GM21526 (cell line): ENCODE data around the gene EFCAB8.
"Not testable (repeated sequence)": the region's sequence is repeated elsewhere in the genome, so short reads cannot be mapped to it uniquely, and the experiment has no call there.

Source experiments
- ATAC-seq: cut with Tn5 transposase; IDR thresholded peaks from one replicate; pipeline ENCODE4 v1.9.1; 2021; ENCODE audit warnings: moderate library complexity; ENCODE audit not compliant: unreplicated experiment, low FRiP score

The EFCAB8 gene

DNA sequence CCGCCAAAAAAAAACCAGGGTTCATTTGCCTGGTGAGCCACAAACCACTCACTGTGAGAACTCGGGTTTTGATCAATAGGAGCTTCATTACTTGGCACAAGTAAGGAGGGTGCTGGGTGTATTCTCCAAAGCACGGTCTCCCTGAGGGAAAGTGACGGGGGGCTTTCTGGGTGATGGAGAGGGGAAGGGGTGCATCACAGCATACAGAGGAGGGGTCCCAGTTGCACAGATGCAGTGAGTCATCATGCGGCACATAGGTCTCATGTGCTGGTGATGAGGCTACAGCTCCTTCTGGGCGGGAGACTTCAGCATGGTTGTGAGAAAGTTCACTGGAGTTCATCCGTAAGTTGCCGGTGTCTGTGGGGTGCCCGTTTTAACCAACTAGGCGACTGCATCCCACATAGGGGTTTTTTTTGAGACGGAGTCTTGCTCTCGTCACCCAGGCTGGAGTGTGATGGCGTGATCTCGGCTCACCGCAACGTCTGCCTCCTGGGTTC, 109.3 kb downstream of the EFCAB8 start:
- no peak for ATAC-seq

DNA sequence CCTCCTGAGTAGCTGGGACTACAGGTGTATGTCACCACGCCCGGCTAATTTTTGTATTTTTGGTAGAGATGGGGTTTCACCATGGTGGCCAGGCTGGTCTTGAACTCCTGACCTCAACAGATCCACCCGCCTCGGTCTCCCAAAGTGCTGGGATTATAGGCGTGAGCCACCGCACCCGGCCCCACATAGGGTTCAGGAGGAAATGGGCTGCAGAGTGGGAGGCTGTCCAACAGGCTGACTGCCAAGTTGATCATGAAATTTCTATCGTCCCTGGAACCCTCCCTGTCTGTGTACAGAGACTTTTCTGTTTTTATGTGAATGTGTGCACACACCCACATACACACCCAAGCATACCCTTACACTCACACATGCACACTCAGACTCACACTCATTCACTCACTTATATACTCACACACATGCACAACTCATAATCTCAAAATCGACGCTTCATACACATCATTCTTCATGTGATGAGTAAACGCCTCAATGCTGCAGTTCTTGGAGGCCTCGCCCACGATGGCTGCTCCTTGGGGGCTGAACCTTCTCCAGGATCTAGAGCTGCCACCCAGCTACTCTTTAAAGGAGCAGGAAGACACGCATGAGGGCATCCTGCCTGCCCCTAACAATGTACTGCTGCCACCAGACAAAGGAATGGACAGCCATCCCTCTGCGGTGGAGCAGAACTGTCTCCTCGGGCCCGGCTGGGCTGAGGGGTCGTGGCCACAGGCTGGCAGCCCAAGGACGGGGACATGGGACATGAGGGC, 109.9 kb downstream of the EFCAB8 start:
- no peak for ATAC-seq

DNA sequence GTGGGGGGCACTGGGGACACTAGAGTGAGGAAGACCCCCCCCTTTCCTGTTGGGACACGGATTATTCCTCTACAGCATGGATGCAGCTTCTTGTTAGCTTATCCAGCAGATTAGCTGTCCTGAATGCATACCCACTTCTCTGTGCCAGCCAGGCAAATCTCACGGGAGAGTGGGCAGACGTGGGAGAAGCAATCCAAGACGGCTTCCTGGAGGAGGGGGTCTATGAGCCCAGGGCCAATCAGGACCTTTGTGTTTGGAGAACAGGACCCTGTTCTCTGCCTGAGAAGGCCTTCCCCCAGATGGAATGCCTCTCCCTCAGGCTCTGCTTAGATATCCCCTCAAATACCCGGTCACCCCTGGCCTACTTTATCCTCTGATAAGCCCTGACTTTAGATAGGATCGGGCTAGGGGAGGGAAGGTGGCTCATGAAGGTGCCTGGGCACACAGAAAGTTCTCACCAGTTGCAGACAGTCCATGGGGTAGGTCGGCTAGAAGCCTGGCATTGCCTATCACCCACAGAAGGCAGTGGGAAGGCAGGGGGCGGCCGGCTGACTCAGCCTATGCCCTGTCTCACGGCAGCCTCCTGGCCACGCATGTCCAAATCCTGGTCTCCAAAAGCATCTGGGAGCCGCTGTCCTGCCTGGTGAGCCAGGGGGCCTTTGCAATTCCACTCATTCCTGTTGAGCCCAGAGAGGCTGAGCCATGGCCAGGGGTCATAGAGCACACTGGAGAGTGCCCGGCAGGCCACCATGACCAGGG, 110.8 kb downstream of the EFCAB8 start:
- no peak for ATAC-seq

DNA sequence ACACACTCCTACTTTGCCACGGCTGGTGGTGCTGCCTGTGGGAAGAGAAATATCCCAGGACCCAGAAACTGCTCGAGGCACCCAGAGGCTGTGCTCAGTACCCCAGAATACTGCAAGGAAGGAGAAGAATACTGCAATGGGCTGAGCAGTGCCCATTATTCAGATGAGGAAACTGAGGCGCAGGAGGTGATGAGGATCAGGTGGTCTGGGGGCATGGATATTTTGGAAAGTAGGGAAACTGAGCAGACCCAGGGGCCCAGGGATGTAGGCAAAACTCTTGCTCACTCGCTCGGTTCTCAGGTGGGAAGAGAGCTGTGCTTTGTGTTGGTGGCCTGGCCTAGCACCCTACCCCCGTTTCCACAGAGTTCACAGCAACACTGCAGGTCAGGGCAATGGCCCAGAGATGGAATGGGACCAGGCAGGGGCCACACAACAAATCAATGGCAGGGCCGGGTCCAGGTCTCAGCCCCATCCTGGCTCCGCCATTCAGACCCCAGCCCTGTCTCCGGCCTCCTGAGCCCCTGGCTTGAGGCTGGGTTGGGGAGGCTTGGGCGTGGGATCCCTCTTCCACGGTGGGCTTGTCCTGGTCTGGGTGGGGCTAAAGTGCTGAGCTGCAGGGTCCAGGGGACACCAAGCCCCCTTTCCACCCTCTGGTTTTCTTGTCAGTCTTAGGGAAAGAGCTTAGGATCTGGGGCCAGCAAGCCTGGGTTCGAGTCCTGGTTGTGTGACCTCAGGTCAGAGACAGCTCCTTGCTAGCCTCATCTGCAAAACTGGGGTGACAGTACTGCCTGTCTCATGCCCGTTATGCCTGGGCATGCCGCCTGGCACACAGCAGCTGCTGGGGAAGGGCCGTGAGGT, 111.6 kb downstream of the EFCAB8 start:
- ATAC-seq: no peak

DNA sequence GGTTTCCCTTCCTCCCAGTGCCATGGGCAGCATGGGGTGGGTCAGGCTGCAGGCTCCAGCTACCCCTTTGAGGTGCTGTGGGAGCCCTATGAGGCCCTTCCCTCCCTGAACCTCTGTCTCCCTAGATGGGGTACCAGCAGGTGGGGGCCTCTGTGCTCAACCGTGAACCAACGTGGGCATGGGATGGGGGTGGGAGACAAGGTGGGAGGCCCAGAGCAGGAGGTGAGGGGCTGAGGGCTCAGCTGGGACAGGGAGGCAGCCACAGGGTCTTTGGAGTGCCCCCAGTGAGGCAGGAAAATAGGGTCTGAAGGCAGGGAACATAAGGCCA, 112.2 kb downstream of the EFCAB8 start:
- ATAC-seq: no peak

GRCh38 chr20:32971703-32972161, 113.0 kb downstream of the EFCAB8 start:
- no peak for ATAC-seq

DNA sequence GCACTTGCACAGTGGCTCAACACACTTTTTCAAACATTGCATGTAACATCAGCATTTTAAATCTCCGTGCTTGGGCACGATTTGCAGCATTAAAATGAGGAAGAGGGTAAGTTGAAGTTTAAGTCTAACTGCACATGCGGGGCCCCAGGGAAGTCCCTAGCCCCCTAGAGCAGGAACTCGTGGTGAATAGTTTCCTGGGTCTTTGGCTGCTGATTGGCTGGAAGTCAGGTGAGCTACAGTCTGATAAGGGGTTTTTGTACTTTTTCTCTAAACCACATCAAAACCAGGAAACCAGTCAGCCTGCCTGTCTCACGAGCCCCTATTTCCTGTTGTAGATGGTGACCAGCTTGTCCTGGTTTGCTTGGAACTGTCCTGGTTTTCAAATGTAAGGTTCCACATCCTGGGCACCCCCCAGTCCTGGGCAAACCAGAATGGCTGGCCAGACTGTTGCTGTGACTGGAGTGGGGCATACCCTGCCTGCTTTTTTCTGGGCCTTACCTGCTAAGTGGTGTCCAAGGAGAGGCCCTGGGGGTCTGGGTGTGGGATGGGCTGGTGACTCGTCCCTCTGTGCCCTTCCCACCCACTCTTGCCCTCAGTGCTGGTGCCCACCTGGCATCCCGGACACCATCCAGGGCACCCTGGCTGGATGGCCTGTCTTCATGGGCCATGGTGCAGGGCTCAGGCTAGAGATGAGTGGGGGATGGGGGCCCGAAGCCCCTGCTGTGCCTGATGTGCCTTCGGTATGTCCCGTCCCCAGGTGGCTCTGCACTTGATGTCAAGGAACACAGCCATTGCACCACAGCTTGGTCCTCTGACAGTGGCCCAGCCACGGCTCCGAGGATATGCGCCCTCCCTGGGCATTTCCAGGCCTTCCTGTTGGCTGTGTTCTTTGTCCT, 113.7 kb downstream of the EFCAB8 start:
- ATAC-seq: peak; percentile 66

- ATAC-seq: no peak
Measured at GRCh38 chr20:32973077-32973717, 114.5 kb downstream of the EFCAB8 start.

DNA sequence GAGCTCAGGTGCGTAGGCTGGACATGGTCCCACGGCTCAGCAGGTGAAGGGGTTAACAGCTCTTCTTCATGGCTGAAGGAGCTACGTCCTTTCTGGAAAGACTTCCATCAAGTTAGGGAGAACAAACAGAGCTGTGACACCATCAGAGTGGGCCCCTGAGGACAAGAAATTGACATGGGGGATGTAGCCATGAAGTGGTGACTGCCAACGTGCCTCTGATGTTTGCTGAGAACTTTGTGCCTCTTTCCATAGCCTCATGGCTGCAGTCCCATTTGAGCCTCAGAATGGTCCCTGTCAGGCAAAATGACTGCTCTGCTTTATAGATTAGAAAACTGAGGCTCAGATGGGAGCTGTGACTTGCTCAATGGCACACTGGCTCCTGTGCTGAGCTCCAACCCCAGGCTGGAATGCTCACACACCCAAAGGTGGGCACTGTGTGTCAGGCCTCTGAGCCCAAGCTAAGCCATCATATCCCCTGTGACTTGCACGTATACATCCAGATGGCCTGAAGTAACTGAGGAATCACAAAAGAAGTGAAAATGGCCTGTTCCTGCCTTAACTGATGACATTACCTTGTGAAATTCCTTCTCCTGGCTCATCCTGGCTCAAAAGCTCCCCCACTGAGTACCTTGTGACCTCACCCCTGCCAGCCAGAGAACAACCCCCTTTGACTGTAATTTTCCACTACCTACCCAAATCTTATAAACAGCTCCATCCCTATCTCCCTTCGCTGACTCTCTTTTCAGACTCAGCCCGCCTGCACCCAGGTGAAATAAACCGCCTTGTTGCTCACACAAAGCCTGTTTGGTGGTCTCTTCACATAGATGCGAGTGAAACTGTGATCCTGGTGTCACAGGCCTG, 115.7 kb downstream of the EFCAB8 start:
- not testable (repeated sequence) for ATAC-seq

- not testable (repeated sequence) for ATAC-seq
Measured at GRCh38 chr20:32975121-32975520, 116.4 kb downstream of the EFCAB8 start.

DNA sequence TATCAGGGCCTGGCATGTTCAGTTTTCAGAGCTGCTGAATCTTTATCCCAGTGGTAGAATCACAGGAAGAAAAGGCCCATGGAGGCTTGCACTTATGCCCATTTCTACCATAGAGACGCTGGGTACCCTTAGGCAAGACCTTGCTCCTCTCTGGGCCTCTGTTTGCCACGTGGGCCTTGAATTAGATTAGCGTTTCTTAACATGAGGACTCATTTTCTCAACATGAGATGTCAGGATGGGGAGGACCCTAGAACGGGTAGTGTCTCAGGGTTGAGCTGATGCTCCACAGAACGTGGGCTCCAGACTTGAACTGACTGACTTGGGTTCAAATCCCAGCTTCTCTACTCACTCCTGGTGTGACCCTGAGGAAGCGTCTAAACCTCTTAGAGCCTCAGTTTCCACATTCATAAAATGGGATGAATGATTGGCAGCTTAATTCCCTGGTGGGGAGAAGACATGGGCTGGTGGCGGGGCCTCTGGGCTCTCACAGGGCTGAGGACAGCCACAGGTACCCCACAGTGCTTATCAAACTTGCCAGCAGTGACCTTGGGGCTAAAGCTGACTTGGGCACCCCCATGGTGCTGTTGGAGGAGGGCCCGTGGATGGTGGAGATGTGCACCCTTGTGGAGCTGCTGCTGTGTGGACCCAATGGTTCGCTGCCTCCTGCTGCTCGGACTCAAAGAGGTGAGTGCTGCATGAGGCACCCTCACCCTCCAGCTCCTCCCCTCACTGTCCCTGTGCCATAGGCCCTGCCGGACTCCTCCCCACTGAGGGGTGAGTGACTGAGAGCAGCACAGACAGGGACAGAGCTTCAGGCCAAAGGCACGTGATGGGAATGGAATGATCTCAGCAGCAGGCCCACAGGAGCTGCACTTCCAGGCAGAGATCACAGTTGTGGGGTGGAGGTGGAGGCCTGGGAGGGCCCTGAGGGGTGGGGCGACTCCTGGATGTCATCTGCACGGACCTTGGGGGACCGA, 117.3 kb downstream of the EFCAB8 start:
- no peak for ATAC-seq

DNA sequence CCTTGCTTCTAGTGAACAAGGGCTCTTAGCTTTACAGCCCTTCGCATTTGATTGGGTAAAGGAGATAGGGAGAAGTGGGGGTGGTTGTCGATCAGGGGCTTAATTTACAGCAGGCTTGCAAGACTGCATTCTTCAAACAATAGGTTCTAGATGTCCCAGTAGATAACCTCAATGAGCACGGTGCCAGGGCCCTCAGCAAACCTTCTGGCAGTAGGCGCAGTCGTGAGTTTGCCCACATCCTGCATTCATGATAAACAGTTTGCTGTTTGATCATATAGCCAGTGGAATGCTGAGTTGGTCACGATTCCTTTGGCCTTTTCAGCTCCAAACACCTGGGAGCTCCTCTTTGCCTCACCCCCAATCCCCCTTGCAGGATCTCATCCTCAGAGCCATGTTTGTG, 118.0 kb downstream of the EFCAB8 start:
- ATAC-seq: no peak

DNA sequence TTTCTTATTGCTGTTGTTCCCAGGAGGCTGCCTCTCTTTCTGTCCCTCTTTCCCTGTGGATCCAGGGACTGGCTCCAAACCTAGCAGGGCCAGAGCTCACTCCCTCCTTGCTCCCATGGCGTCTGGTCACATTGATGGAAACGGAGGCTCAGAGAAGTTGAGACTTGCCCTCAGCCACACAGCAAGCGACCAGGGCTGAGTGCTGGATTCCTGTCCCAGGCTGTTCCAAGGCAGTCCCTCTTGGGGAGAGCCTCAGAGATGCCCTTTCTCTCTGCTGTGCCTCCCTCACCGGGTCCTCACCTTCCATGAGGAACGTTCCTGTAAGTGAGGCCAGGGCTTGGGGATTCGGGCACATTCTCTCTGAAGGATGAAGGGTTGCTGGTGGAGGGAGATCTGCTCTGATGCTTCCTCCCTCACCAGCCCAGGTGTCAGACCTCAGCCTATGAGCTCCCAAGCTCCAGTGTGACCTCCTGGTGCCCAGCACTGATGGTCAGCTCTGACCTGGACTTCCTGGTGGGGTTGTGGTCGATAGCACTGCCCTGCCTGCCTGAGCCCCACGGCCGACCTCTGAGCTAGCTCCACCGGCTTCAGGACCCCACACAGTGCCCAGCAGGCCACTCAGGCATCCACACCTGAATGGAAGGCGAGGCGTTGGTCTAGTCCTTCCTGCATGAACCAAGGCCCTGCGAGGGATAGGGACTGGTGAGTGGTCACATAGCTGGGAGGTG, 118.7 kb downstream of the EFCAB8 start:
- ATAC-seq: no peak

DNA sequence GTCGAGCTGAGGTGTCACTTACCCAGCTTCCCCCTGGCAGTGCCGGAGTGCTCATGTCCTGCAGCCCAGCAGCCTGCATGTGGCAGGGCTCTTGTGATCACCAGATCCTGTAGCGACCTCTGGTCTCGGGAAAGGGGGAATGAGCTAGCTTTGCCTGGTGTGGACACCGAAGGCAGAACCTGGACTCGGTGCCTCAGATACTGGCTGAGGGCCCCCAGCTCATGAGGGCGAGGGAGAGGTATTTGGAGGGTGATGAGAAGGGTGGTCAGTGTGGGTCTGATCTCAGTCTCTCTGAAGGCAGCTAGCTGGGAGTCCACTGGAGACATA, 119.2 kb downstream of the EFCAB8 start:
- no peak for ATAC-seq

GRCh38 chr20:32979201-32979998, 120.7 kb downstream of the EFCAB8 start:
- no peak for ATAC-seq
